Umbilical cord (tissue), 2 donors: ENCODE results near the gene LYPLA2. TPM values are rescaled to one million over a fixed set of nuclear protein-coding genes. Genes with fewer than 3 reads are reported as not detected.
"Not testable (repeated sequence)": the region's sequence is repeated elsewhere in the genome, so short reads cannot be mapped to it uniquely, and the experiment has no call there.

Experiments
- DNase-seq: peaks from one replicate; pipeline ENCODE4 v3.0.0-alpha.2; 2015; ENCODE audit warnings: low spot score
- total RNA-seq: library from RNA; depleted of rRNA; stranded (reverse); fragments of >200 nt; gene quantifications from one replicate; pipeline ENCODE4 v1.2.3, GENCODE V29; 2014; ENCODE audit warnings: low replicate concordance; ENCODE audit not compliant: insufficient read depth

The LYPLA2 gene
- total RNA-seq, 1 donor from 2014 or later = 26.2 TPM

DNA sequence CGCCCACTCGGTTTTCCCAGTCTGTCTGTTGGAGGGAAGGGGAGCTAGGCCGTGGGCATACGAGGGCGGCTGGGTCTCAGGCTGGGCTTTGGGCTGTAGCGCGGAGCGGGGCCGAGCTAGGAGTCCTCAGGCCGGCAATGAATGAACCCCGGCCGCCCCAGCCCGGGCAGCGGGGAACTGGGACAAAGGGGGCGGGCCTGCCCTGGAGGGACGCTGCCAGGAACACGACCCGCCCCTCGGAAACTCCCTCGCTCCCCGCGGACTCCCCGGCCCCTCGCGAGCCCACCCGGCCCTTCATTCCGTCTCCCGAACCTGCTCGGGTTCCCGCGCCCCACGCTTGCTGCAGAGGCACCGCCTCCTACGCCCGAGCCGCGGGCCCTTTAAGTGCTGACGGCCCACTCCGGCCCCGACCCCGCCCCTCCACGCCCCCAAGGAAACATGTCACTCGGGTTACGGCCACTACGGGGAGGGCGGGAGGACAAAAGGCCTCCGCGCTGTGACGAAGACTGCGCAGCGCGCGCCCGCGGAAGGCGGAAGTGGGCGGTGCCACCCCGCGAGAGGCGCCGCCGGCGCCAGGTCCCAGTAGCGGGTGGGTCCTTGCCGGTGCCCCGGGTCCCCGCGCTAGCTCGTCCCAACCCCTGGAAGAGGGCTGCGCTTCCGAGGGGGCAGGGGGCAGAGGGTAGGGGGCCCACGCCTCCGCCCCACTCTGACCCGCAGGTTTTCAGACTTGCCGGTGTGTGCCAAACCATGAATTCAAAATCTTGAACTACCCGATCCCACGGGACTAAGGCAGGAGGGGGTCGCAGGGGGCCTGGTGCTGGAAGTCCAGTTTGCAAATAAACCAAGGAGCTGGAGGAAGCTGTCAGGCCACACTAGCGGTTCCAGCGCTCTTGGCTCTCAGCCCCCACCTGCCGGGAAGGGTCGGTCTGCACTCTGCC is 9.7 kb downstream of the LYPLA2 start, which contains the start of gene GALE:
Gene GALE, minus strand, starts transcription at position 355 of the 938 bp plus-strand sequence. CDS start 1,747 bp downstream, outside the sequence.
- peak; percentile 97 for DNase-seq

DNA sequence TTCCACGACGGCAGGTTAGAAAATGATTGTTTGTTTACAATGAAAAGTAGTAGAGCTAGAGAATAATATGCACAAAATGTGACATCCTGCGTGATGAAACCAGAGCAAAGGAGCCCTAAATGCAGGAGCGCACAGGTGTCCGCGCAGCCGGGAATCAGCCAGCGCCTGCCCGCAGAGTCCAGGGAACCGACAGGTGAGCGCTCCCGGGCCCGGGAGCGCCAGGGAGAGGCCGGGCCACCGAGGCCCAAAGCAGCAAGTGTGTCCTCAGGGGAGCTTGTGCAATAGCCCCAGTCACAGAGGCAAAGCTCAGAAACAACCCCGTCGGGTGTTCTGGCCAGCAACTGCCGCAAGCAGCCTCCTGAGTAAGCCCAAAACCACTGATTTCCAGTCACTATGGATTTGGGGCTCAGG is 10.4 kb downstream of the LYPLA2 start:
- DNase-seq = no peak

DNA sequence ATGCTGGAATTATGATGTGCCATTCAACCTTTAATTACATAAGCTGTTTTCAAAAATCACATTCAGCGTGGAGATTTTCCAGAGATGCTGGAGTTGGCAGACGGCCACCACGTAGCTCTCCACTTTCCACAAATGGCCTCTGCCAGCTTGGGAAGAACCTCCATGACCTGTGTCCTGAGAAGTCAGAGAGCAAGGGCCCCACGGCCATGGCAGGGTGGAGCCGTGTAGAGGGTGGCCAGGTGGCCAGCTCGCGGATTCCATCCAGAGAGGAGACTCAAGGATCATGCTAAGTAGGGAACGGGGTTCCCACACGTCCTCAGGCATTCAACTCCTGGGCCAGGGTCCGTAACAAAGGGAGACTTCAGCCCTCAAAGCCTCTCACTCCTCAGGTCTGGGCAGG is 10.9 kb downstream of the LYPLA2 start:
- no peak for DNase-seq

DNA sequence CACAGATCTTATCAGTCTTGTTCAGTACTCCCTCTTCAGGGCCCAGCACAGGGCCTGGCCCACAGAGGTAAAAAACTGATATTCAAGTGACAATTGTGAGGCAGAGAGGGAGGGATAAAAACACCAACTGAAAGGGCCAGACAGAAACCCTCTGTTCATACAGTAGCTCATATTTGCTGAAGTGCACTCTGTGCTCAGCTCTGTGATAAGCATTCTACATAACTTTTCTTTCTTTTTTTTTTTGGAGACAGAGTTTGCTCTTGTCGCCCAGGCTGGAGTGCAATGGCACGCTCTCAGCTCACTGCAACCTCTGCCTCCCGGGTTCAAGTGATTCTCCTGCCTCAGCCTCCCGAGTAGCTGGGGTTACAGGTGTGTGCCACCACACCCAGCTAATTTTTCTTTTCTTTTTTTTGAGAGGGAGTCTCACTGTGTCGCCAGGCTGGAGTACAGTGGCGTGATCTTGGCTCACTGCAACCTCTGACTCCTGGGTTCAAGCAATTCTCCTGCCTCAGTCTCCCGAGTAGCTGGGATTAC is 11.9 kb downstream of the LYPLA2 start:
- DNase-seq = not testable (repeated sequence)

DNA sequence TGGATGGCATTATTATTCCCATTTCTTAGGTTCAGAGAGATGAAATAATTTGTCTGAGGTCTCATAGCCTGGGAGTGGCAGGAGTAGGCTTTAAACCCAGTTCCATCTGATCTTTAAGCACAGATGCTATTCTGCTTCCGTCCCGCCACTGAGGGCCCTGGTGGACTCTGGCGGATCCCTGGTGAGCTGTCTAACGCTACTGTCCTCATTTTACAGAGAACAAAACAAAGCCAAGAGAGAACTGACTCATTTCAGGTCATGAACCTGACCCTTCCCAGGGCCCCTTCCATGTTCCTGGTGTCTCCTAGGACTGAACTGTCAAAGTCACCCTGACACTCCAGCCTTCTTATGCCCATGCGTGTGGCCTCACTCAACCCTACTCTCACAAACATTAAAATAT is 12.7 kb downstream of the LYPLA2 start:
- no peak for DNase-seq

DNA sequence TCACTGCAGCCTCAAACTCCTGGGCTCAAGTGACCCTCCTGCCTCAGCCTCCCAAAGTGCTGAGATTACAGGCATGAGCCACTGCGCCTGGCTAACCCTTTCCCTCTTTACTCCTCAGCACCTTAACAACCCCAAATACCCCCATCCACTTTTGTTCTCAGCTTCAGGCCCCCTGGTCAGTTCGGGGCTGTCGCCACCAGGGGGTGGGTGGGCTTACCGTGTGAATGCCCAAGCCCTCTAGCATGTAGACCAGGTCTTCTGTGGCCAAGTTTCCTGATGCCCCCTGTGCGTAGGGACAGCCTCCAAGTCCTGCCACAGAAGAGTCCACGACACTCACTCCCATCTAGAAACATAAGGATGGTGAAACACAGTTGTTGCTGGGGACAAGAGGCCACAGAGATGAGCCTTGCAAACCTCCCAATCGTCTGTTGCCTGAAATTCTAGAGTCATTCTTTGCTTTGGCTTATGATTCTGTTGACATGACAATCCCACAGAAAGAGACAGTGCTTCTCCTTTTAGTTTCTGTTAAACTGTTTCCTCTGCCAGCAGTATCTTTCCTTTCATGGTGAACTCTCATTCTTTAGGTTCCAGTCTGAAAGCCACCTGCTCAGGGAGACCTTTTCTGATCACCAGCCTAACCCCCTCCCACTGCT is 13.4 kb downstream of the LYPLA2 start:
- DNase-seq = no peak

DNA sequence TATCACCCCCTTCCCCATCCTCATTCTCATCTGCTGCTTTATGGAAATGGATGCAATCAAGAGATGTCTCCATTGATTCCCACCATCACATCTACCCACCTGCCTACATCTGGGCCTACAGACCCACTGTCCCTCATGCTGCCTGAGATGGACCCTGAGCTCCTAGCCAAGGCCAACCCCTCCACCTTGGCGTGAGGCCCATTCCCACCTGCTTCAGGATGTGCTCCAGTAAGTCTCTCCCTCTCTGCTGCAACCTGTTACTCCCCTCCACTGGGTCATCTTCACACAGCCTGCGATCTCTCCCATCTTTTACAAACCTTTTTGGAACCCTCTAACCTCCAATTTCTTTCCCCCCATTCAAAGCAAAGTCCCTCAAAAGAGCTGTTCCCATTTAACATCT is 14.1 kb downstream of the LYPLA2 start:
- no peak for DNase-seq

DNA sequence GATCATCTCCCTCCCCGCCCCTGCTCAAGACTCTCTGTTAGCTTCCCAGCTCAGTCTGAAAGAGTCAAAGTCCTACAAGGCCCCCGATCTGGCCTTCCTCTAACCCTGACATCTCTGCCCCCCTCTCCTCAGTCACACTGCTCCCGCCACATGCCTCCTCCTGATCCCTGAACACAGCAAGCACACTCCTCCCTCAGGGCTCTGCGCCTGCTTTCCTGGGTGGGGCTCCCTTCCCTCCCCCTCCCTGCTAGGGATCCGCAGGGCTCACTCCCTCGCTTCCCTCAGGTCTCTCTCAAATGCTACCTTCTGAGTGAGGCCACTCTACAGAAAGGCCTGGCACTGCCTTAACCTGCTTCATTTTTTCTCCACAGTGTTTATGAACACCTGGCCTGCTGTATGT is 15.3 kb downstream of the LYPLA2 start:
- no peak for DNase-seq

DNA sequence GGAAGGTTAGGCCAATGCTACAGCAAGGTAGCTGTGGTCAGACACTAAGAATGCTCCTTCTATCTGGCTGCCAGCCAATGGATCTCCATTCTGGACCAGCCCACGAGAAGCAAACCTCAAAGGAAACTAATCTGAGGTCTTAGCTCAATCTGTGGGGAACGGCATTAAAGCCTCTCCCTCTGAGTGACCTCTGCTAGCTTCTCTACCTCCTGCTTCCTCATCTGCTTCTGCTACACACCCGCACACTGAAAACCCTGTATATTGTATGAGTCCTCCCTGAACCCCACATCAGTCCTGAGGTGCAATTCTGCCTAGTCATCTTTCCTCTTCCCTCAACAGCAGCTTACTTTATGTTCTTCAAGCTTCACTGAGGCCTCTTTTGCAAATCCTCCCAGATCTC is 16.5 kb downstream of the LYPLA2 start:
- DNase-seq = peak; percentile 42

DNA sequence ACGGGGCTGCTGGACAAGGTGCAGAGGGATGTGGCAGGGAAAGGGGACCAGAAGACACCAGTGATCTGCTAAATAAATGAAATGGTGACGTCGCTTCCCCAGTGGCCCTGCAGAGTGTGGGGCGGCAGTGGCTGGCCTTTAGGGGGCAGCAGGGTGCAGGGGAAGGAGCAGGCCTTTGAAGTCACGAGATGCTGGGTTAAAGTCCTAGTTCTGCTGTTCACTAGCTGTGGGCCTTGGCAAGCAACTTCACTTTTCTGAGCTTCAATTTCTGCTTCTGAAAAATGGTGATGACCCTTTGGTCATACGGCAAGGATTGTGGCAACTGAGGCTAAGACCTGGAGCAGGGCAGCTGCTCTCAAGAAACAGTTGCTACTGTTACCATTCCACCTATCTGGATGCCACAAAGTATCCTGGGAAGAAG is 18.8 kb downstream of the LYPLA2 start:
- peak; percentile 49 for DNase-seq

DNA sequence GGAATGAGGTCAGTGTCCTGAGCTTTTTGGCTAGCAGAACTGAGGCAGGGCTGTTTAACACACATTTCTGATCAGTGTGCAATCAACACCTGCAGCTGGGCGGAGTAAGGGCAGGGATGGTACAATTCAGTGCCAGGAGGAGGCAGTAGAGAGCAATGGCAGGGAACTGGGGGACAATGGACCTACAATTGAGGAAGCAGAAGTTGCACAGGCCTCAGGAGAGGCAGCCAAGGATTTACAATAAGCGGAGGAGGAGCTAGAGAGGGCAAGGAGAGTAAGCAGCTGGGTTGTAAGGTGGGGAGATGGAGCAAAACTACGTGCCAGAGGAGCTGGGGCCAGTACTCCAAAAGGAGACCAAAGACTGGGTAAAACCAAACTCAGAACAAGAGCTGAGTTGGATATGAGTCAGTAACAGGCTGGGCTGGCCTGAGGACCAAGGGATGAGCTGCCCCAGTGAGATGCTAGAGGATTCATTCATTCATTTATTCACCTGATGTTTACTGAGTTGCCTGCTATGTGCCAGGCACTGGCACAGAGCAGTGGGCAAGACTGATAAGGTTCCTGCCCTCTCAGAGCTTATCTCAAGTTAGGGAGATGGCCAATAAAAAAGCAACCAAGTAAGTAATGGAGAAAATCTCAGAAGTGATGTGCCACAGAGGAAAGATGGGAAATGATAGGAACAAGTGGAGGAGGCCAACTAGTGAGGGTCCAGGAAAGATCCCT is 20.0 kb downstream of the LYPLA2 start:
- DNase-seq = peak; percentile 24

DNA sequence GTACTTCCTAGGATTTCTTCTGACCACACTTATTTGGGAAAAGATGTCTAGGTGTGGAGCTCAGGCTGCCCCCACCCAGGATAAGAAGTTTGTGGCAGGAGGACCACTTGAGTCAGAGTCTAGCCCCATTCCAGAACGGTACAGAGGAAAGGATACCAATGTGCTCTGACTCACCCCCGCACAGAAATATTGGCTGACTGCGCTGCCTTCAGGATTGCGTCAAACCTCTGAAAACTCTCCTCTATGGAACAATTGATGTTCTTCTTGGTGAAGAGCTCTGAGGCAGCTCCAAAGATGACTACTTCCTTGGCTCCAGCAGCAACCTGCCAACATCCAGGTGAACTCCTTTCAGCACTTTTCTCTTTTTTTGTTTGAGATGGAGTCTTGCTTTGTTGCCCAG is 23.1 kb downstream of the LYPLA2 start:
- DNase-seq = no peak

DNA sequence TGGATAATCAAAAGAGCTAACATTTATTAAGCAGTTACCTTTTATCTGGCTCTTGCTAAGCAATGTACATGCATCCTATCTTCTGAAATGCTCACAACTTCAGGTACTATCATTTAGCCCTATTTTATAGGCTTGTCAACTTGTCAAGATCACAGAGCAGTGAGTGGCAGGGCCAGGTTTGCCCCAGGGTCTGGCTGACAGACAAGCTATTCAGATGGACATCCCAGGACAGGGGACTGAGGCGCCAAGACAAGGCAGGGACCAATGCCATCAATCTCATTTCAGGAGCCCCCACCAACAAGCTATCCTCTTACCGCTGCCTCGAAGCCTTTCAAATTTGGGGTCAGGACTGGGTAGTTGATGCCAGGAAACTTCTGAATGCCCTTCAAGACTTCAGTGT is 25.4 kb downstream of the LYPLA2 start:
- DNase-seq = no peak

DNA sequence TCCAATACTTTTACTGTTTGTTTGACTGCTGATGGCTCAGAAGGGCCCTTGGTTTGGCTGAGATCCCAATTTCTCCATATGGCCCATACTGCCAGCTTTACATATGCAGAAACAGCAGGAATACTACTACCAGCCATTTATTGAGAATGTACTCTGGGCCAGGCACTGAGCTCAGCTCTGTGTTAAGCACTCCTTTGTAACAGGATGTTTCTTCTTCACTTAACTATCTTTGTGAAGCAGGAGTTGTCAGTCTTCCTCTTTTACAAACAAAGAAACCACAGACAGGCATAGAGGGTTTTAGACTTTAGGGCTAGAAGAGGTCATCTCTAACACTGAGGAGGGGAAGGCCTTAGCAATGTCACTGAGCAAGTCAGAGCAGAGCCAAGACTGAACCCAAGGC is 26.0 kb downstream of the LYPLA2 start:
- DNase-seq = no peak

DNA sequence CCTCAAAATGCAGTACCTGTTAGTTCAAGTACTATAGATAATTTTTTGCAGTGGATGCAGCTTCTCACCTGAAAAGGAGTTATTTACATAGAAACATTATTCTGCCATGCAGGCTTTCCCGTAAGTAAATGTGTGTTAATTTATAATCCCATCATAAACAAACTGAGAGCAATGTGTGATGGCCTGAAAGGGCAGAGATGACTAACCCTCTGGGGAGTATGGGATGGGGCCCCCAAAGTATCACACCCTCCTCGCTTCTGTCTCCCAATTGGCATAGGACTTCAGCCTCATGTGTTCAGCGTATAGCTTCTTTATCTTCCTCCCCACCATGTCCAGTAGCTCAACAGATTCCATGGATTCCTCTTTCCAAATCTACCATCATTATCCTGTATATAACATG is 26.7 kb downstream of the LYPLA2 start:
- DNase-seq = no peak

DNA sequence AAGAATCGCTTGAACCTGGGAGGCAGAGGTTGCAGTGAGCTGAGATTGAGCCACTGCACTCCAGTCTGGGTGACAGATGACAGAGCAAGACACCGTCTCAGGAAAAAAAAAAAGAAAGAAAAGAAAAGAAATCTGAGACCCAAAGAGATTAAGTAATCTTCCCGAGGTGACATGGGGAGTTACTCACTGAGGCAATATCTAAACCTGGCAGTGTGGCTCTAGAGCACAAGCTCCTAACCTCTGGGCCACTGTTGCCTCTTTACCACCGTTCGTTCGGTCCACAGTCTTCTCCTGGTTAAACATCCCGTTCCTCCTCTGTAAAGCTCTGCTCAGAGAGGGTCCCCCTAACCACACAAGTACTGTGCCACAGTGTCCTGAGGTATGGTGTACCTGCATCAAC is 32.8 kb downstream of the LYPLA2 start:
- no peak for DNase-seq

DNA sequence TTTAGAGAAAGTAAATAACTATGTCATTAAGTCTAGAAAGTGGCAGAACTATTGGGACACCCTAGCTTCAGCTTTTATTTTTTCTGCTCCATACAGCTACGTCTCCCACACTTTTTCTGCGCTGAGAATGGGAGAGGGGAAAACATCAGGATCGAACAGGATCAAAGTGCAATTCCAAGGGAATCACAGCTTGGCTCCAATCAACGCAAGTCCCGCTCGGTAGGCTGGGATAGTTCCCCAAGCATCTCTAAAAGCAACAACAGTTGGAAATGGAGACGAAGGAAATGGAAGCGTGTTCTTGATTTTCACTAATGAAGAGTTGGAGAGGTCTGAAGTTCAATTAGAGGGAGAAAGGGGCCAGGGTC is 33.7 kb downstream of the LYPLA2 start:
- DNase-seq = no peak

DNA sequence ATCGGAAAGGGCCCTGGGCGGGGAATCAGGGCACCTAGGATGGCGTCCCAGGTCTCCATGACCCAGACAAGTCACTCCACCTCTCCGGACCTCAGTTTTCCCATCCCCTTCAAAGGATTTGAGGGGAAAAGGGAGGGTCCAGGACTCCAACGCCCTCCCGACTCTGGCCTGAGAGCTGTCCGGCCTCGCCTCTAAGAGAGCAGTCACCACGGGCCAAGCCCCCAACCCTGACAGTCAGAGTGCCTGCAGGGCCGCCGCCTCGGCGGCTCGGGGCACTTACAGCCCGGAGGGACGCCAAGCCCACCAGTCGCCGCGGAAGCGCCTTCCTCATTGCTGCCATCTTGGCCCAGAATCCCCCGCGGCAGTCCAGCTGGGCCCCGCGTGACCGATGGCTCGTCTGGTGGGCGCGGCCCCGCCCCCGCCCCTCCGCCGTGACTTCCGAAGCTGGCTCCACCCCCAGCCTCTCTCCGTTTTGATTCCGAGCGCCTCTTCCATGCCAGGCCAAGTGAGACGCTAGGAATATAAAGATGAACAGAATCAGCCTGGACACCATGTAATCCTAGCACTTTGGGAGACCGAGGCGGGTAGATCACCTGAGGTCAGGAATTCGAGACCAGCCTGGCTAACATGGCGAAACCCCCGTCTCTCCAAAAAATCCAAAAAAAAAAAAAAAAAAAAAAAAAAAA is 34.3 kb downstream of the LYPLA2 start, which contains the start of gene HMGCL:
Gene HMGCL, minus strand, starts transcription at position 354 of the 686 bp plus-strand sequence. Its CDS starts 14 bp downstream, at position 340.
- peak; percentile 96 for DNase-seq

DNA sequence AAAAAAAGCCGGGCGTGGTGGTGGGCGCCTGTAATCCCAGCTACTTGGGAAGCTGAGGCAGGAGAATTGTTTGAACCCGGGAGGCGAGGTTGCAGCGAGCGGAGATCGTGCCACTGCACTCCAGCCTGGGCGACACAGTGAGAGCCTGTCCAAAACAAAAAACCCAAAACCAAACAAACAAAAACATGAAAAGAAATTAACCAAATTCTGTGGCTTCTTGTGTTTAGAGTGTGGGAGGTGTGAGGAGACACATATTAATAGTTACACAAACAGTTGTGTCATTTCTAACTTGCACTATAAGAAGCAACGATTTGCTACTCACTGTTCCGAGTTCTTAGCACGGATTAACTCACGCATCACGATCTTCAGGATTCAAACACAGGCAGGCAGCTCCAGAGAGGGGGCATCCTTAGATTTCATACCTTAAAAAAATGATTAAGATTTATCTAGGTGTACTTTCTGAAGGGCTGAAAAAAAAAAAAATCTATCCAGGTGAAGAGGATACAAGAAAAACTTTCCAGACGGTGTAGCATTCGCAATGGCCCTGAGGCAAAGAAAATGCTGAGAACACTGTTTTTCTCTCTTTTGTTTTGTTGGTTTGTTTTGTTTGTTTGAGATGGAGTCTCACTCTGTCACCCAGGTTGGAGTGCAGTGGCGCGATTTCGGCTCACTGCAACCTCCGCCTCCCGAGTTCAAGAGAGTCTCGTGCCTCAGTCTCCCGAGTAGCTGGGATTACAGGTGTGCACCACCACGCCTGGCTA is 35.0 kb downstream of the LYPLA2 start:
- no peak for DNase-seq

DNA sequence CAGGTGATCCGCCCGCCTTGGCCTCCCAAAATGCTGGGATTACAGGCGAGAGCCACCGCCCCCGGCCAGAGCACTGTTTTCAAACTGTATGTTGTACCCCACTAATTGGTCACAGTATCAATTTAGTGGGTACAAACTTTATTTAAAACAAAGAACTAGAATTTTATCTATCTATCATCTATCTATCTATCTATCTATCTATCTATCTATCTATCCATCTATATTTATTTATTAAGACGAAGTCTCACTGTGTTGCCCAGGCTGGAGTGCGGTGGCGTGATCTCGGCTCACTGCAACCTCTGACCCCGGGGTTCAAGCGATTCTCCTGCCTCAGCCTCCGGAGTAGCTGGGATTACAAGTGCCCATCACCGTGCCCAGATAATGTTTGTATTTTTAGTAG is 35.6 kb downstream of the LYPLA2 start:
- DNase-seq = not testable (repeated sequence)
